Fibroblast of the aortic adventitia (primary cell): ENCODE measurements around the gene HBEGF. TPM values are rescaled to one million over a fixed set of nuclear protein-coding genes. Genes with fewer than 3 reads are reported as not detected.
"Not testable (repeated sequence)": the region's sequence is repeated elsewhere in the genome, so short reads cannot be mapped to it uniquely, and the experiment has no call there.

ENCODE experiments used
- DNase-seq: peaks from one replicate; pipeline ENCODE4 v3.0.0-alpha.2; 2010; ENCODE audit warnings: low read depth
- H3K4me3 ChIP-seq: 2 replicates; pipeline ENCODE4 v1.5.1; 2011; ENCODE audit warnings: low read depth, mild to moderate bottlenecking, control low read depth, low read length, moderate library complexity
- CTCF ChIP-seq: IDR thresholded peaks from 2 replicates; pipeline ENCODE4 v1.5.1; 2011; ENCODE audit warnings: mild to moderate bottlenecking, low read length, control low read depth, inconsistent platforms; ENCODE audit not compliant: insufficient read depth
- total RNA-seq: library from RNA; depleted of rRNA; stranded (reverse); fragments of >200 nt; gene quantifications from 2 replicates; pipeline ENCODE4 v1.2.3, GENCODE V29; 2012; ENCODE audit warnings: low replicate concordance

The HBEGF gene
- total RNA-seq, 1 donor = 0.90 TPM

GRCh38 chr5:140345919-140346347 is 470 bp downstream of the HBEGF start:
- peak overlapping the region; percentile 78 for H3K4me3 ChIP-seq
- peak; percentile 48 for TF ChIP-seq CTCF
- peak; percentile 59 for DNase-seq

GRCh38 chr5:140344683-140345423 is 1.6 kb downstream of the HBEGF start:
- no peak for DNase-seq
- peak overlapping the region; percentile 78 for H3K4me3 ChIP-seq
- no peak for TF ChIP-seq CTCF

- DNase-seq = not testable (repeated sequence)
Observed at GRCh38 chr5:140343849-140344248, 2.6 kb downstream of the HBEGF start.

GRCh38 chr5:140342896-140343295 is 3.5 kb downstream of the HBEGF start:
- TF ChIP-seq CTCF = no peak
- DNase-seq = no peak
- H3K4me3 ChIP-seq = no peak overlapping the region

More at GRCh38 chr5:140343849-140344248, 2.6 kb downstream of the HBEGF start:
- not testable (repeated sequence) for H3K4me3 ChIP-seq

- DNase-seq = no peak
- TF ChIP-seq CTCF = no peak
- H3K4me3 ChIP-seq = no peak overlapping the region
Observed at GRCh38 chr5:140342287-140342686, 4.1 kb downstream of the HBEGF start.

- no peak for DNase-seq
- TF ChIP-seq CTCF = no peak
- no peak overlapping the region for H3K4me3 ChIP-seq
Observed at GRCh38 chr5:140341591-140341990, 4.8 kb downstream of the HBEGF start.

- TF ChIP-seq CTCF = no peak
- DNase-seq = no peak
- H3K4me3 ChIP-seq = no peak overlapping the region
Observed at GRCh38 chr5:140340605-140341121, 5.7 kb downstream of the HBEGF start.
